Astrocyte (in vitro differentiated cells and primary cell): ENCODE data around the gene GTF2F2. TPM values are rescaled to one million over a fixed set of nuclear protein-coding genes. Genes with fewer than 3 reads are reported as not detected.

Source experiments
- DNase-seq: peaks from one replicate; pipeline ENCODE4 v3.0.0-alpha.2; 2010; ENCODE audit warnings: low read depth
- FAIRE-seq: peaks from 2 replicates; lab custom pipeline; 2011; peaks lifted over from hg19 to GRCh38; lab: Jason Lieb, UNC
- H2AFZ ChIP-seq: 2 replicates; pipeline ENCODE4 v1.6.0; 2012; ENCODE audit warnings: low read depth, low read length, inconsistent platforms
- H3K27ac ChIP-seq: 2 replicates; pipeline ENCODE4 v1.5.1; 2011; ENCODE audit warnings: low read depth, low read length, inconsistent platforms
- H3K27me3 ChIP-seq: 2 replicates; pipeline ENCODE4 v1.6.0; 2011; ENCODE audit warnings: low read length, inconsistent platforms; ENCODE audit not compliant: insufficient read depth
- H3K36me3 ChIP-seq: 2 replicates; pipeline ENCODE4 v1.5.1; 2011; ENCODE audit warnings: low read length, inconsistent platforms; ENCODE audit not compliant: insufficient read depth
- H3K4me1 ChIP-seq: 2 replicates; pipeline ENCODE4 v1.5.1; 2011; ENCODE audit warnings: low read length, inconsistent platforms; ENCODE audit not compliant: insufficient read depth
- H3K4me2 ChIP-seq: 2 replicates; pipeline ENCODE4 v1.6.0; 2012; ENCODE audit warnings: low read length, inconsistent platforms
- H3K4me3 ChIP-seq: 2 replicates; pipeline ENCODE4 v1.5.1; 2011; ENCODE audit warnings: low read depth, mild to moderate bottlenecking, low read length, inconsistent platforms; ENCODE audit not compliant: insufficient read depth
- H3K79me2 ChIP-seq: 2 replicates; pipeline ENCODE4 v1.6.0; 2012; ENCODE audit warnings: mild to moderate bottlenecking, low read length, inconsistent platforms; ENCODE audit not compliant: insufficient read depth
- H3K9ac ChIP-seq: 2 replicates; pipeline ENCODE4 v1.6.0; 2012; ENCODE audit warnings: mild to moderate bottlenecking, low read length, inconsistent platforms
- H3K9me3 ChIP-seq: 2 replicates; pipeline ENCODE4 v1.5.1; 2012; ENCODE audit warnings: low read depth, mild to moderate bottlenecking, low read length, inconsistent platforms; ENCODE audit not compliant: insufficient read depth
- H4K20me1 ChIP-seq: 2 replicates; pipeline ENCODE4 v1.6.0; 2012; ENCODE audit warnings: low read length, inconsistent platforms; ENCODE audit not compliant: insufficient read depth
- H3K27ac Mint-ChIP-seq: one replicate; pipeline ENCODE4 v1.8.0; 2021; ENCODE audit warnings: mild to moderate bottlenecking, mixed read lengths; ENCODE audit not compliant: unreplicated experiment
- H3K27me3 Mint-ChIP-seq: one replicate; pipeline ENCODE4 v1.8.0; 2021; ENCODE audit warnings: low read depth, mixed read lengths; ENCODE audit not compliant: unreplicated experiment
- H3K36me3 Mint-ChIP-seq: one replicate; pipeline ENCODE4 v1.8.0; 2021; ENCODE audit warnings: low read depth, mixed read lengths; ENCODE audit not compliant: unreplicated experiment
- H3K4me1 Mint-ChIP-seq: one replicate; pipeline ENCODE4 v1.8.0; 2021; ENCODE audit warnings: low read depth, mixed read lengths; ENCODE audit not compliant: unreplicated experiment
- H3K4me3 Mint-ChIP-seq: one replicate; pipeline ENCODE4 v1.8.0; 2021; ENCODE audit warnings: mild to moderate bottlenecking, moderate library complexity, mixed read lengths; ENCODE audit not compliant: unreplicated experiment
- H3K9me3 Mint-ChIP-seq: one replicate; pipeline ENCODE4 v1.8.0; 2021; ENCODE audit warnings: mild to moderate bottlenecking, mixed read lengths; ENCODE audit not compliant: unreplicated experiment
- CTCF ChIP-seq: IDR thresholded peaks from 2 replicates; pipeline ENCODE4 v1.5.1; 2011; ENCODE audit warnings: low read depth, mild to moderate bottlenecking, inconsistent platforms, low read length, moderate library complexity; ENCODE audit not compliant: insufficient read depth
- EZH2 ChIP-seq: IDR thresholded peaks from 2 replicates; pipeline ENCODE4 v1.6.1; 2012; ENCODE audit warnings: mild to moderate bottlenecking, low read length, inconsistent platforms; ENCODE audit not compliant: insufficient read depth
- total RNA-seq: library from RNA; stranded (reverse); gene quantifications from 2 replicates; pipeline ENCODE4 v1.2.1, GENCODE V29; 2021

GTF2F2 gene
- total RNA-seq, 1 donor from 2014 or later: 27.8 TPM

DNA sequence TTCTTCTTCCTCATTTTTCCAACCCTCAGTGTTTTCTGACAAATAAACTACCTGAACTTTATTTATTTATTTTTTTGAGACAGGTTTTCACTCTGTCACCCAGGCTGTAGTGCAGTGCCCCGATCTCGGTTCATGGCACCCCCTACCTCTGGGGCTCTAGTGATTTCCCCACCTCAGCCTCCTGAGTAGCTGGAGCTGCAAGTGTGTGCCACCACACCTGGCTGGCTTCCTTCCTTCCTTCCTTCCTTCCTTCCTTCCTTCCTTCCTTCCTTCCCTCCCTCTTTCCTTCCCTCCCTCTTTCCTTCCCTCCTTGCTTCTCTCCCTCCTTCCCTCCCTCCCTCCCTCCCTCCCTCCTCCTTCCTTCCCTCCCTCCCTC, 48.2 kb downstream of the GTF2F2 start:
- no peak overlapping the region for H3K4me3 Mint-ChIP-seq
- H3K9ac ChIP-seq: no peak overlapping the region
- no peaks in the 10 kb centered on the region for H4K20me1 ChIP-seq
- H3K27me3 Mint-ChIP-seq: no peaks in the 10 kb centered on the region
- H3K4me2 ChIP-seq: no peak overlapping the region
- DNase-seq: no peak
- H3K4me1 ChIP-seq: peaks cover under 1% of the 10 kb centered on the region
- H3K9me3 ChIP-seq: no peaks in the 10 kb centered on the region
- FAIRE-seq: no peak
- no peak for TF ChIP-seq EZH2
- H2AFZ ChIP-seq: no peak overlapping the region
- H3K27me3 ChIP-seq: no peaks in the 10 kb centered on the region
- peaks cover 5% of the 10 kb centered on the region for H3K4me1 Mint-ChIP-seq
- no peak overlapping the region for H3K4me3 ChIP-seq
- H3K79me2 ChIP-seq: peaks cover 40% of the 10 kb centered on the region
- peaks cover under 1% of the 10 kb centered on the region for H3K9me3 Mint-ChIP-seq
- no peak overlapping the region for H3K27ac Mint-ChIP-seq
- H3K27ac ChIP-seq: no peak overlapping the region
- no peaks in the 10 kb centered on the region for H3K36me3 ChIP-seq
- peaks cover 4% of the 10 kb centered on the region for H3K36me3 Mint-ChIP-seq

DNA sequence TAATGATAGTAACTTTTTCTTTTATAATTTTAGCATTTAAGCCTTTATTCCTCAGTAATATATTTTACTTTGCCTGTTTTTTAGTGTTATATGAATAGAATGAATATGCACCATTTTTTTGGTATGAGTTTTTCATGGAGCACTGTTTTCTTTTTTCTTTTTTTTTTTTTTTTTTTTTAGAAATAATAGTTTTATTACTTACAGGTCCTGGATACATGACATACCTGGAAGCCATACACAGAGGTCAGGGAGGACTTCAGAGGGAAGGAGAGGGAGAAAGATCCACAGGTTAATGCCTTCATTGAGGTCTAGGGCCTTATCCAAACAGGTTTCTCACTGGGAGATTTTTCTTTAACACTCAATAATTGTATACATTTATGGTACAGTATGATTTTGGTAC, 54.2 kb downstream of the GTF2F2 start:
- FAIRE-seq: no peak
- TF ChIP-seq CTCF: no peak
- no peak for TF ChIP-seq EZH2
- H3K9me3 Mint-ChIP-seq: peaks cover 2% of the 10 kb centered on the region
- no peak overlapping the region for H3K4me3 ChIP-seq
- no peak overlapping the region for H3K4me2 ChIP-seq
- H3K27me3 ChIP-seq: no peaks in the 10 kb centered on the region
- H3K36me3 ChIP-seq: no peaks in the 10 kb centered on the region
- peaks cover 56% of the 10 kb centered on the region for H3K79me2 ChIP-seq
- H3K36me3 Mint-ChIP-seq: no peaks in the 10 kb centered on the region
- H3K27me3 Mint-ChIP-seq: no peaks in the 10 kb centered on the region
- H3K9ac ChIP-seq: no peak overlapping the region
- no peak for DNase-seq
- H3K4me3 Mint-ChIP-seq: no peak overlapping the region
- H3K4me1 Mint-ChIP-seq: peaks cover 25% of the 10 kb centered on the region
- H3K27ac Mint-ChIP-seq: no peak overlapping the region
- H3K27ac ChIP-seq: no peak overlapping the region
- peaks cover 22% of the 10 kb centered on the region for H3K4me1 ChIP-seq
- no peak overlapping the region for H2AFZ ChIP-seq
- no peaks in the 10 kb centered on the region for H4K20me1 ChIP-seq
- no peaks in the 10 kb centered on the region for H3K9me3 ChIP-seq

- DNase-seq (peak; percentile 95), FAIRE-seq (no peak)
- Histone ChIP-seq H3K36me3 (no peaks in the 10 kb centered on the region), H2AFZ (no peak overlapping the region), H3K27me3 (no peaks in the 10 kb centered on the region), H3K9ac (peak overlapping the region; percentile 70), H3K4me1 (peaks cover 35% of the 10 kb centered on the region), H3K4me3 (peak overlapping the region; percentile 21), H3K9me3 (no peaks in the 10 kb centered on the region), H3K79me2 (peaks cover 65% of the 10 kb centered on the region), H4K20me1 (no peaks in the 10 kb centered on the region), H3K27ac (peak overlapping the region; percentile 87), H3K4me2 (peak overlapping the region; percentile 74)
- Mint-ChIP-seq H3K27ac (peak overlapping the region; percentile 93), H3K4me1 (peaks cover 37% of the 10 kb centered on the region), H3K4me3 (peak overlapping the region; percentile 18), H3K36me3 (peaks cover 4% of the 10 kb centered on the region), H3K9me3 (peaks cover 2% of the 10 kb centered on the region), H3K27me3 (no peaks in the 10 kb centered on the region)
- TF ChIP-seq CTCF: no peak
These were observed 58.2 kb downstream of the GTF2F2 start for GRCh38 chr13:45178349-45179162.
